HG03045 (cell line): Measurements from ENCODE around the gene CDK15.

ENCODE experiments used
- ATAC-seq: cut with Tn5 transposase; IDR thresholded peaks from one replicate; pipeline ENCODE4 v1.9.1; 2021; ENCODE audit warnings: mild to moderate bottlenecking, moderate library complexity; ENCODE audit not compliant: unreplicated experiment

Gene CDK15

DNA sequence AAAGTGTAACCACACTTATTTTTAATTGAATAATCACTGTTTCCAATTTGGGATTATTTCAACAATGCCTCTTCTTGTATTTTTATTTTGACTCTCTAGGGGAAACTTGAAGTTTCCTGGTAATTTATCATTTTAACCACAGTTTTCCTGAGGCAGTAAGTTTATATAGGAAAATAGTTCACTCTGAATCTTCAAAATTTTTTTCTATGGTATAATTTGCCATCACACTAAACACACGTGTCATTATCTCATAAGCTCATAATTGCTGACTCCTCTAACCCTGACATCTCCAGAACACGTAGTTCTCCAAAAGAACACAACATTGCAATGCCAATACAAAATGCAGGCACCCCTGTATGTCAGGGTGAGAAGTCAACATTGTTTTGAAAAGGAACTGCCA lies 125.1 kb downstream of the CDK15 start:
- ATAC-seq, result no peak

DNA sequence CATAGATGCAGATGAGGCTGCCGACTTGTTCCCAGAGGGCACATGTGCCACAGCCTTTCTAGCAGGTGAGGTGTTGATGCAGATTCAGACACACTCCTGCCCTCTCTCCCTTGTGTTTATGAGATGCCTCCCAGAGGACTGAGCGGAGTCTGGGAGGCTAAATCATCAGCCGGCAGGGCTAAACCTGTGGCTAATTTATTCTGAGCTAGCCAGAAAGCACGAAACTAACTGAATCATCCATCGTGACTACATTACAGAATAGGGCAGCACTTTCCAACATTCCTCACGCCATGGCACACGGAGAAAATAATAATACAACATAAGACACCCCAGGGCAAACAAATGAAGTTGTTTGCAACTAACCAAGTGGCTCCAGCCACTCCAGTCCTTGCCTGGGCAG lies 125.6 kb downstream of the CDK15 start:
- ATAC-seq, result no peak

DNA sequence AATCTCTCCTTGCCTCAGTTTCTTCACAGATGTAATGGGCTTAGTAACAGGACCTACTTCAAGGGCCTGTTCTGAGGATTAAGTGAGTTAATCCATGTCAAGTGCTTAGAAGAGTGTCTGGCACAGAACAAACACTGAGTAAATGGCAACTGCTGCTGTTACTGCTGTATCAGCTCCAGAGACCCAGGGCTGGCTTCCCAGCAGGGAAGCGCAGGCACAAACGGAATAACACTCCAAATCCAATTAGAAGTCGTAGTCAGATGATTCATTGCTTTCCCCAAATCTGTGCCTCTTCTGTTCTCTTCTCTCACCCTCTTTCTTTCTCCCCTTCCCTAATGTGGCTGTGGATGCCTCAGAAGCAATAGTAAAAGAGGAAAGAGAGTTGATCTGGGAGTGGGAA lies 126.2 kb downstream of the CDK15 start:
- ATAC-seq, result no peak

DNA sequence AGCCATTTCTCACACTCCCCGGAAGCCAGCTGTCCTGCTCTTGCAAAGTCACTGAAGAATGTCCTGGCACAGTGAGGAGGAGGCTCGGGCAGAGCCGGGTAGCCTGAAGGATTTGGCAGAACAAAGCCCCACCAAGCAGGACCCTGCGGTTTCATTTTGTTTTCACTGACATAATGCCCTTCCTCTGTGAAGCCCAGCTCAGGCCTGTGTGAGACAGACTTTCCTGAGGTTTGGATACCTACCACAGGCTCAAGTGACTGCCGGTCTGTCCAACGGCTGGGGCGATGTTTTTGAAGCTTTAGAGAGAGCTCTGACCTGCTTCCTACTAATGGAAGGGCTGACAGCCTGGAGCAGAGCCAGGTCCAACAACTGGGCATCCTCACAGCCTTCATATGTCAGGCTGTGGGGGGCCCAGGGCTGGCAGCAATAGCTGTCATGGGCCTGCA lies 127.5 kb downstream of the CDK15 start:
- no peak for ATAC-seq

DNA sequence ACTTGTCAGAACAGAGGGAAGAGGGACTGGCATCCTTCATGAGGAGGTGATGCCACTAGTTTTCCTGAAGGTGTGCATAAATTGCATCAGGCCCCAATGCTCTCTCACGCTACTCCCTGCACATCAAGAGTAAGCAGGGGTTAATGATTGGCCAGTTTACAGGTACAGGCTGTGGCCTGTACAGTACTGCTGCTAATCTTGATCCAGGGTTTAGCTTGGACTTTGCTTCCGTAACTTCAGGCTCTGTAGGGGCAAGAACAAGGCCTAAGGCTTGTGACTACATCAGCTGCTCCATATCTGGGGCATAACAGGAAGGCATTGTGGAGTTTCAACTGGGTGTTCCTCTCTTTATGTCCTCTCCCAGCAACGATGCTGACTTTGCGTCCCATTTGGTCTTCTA lies 130.5 kb downstream of the CDK15 start:
- ATAC-seq, result no peak

DNA sequence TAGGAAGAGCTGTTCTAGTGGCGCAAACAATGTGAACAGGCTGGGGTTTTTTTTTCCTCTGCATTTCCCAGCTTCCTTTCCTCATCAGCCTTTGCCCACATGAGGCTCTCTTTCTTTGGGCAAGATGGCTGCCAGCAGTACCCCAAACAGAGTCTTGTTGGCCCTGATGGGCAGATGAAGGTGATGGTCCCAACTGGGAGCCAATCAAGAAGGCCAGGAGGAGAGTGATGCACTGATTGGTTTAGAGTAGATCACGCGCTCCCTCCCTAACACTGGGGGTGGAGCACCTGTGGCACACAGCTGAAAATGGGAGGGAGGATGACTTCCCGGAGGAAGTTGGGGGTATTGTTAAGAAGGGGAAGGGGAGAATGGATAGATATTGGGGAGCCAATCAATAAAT lies 131.0 kb downstream of the CDK15 start:
- ATAC-seq, result no peak

DNA sequence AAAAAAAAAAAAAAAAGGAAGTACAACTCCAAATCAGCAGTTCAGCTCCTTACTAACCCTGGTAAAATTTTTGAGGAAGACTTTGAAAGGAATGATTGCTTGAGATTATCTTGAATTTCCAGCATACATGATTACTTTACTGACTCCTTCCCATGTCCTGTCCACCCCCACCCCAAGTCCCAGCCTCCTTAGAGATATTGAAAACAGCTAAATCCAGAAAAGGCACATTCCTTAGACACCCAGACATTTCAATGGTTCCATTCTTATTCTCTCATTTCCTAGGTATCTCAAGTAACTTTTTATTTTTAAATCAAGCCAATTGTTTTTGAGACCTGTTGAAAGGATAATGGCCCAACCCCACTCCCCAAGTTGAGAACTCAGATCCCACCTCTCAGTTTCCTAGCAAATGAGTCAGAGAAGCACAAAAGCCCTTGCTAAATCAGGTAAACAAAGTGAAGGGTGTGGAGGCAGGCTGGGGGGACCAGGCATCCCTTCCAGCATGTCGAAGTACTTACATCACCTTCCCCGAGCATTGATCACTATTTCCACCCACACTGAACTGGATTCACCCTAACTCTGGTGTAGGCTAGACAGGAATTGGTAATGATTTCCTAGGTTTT lies 131.9 kb downstream of the CDK15 start:
- no peak for ATAC-seq

DNA sequence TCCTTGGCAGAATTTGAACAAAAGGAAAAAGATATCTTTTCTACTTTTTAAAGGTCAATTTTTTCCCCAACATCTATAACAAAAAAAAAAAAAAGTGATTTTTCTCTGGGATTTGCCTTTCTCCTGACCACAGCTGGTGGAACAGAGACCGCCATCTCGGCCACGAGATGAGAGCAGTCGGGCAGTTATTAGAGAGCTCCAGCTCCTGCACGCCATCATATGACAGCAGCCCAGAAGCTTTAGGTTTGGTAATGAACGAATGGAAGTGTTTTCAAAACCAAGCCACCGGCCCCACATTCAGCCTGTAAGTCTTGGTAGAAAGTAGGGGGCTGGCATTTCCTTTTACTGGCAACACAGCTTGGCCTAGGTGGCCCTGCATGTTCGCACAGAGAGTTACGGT lies 132.4 kb downstream of the CDK15 start:
- ATAC-seq, result no peak

DNA sequence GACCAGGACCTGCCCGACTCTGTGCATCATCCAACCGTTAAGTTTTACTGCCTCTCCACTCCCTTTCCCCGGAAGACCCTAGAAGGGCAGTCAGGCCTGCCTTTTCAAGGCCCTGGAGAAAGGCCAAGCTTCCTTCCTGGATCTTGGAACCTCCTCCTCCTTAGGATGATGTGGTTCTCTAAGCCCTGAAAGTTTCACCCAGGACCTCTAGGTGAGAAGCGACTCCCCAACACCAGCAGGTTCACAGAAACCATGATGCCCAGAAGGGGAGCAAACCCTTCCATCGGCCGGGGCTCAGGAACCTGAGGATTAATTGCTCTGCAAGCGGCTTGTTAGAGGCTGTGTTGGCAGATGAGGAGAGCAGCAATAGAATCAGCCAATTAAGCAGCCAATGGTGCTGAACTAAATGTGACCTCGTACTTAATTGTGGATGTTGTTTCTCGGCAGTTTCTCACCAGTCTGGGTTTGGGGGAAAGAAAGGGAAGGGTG lies 133.2 kb downstream of the CDK15 start:
- ATAC-seq, result no peak

DNA sequence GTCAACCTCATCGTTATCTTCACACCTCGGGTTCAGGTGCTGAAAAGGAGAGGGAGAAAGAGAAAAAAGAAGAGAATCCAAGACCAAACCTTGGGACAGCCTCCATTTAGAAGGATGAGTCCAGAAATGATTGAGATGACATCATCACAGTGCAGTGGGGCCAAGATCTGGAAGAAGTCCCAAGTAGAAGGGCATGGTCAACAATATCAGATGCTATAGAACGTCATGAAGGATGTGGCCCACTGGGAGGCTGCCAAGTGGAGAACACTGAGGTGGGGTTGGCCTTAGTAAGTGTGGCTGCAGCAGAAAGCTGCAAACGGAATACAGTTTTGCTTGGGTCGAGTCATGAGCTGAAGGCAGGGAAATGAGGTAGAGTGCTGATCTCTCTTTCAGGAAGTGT lies 136.2 kb downstream of the CDK15 start:
- no peak for ATAC-seq
